ENCODE data around the gene PRKCA.

DNA sequence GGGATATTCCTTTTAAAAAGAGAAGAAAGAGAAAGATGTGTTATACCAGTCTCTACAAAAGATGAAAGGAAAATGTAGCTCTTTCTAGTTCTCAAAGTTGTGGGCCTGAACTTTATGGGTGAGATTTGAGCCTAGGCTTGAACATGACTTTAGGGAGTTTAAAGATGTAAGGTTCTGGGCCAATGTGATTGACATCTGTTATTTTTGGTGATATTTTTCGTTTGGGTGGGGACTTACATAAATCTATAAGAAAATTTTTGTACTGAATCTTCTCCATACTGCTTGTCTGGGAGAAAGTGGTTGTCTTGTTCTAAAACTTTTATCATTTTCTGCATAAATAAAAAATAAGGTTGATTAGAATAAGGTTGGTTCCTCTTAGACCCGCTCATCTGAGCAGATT, 4.8 kb downstream of the PRKCA start:
- no peak for TF ChIP-seq EP300 (IDR thresholded peaks at IDR 0.05)
- TF ChIP-seq CTCF (IDR thresholded peaks at IDR 0.05), result no peak

Measured in ovary (tissue), 3 donors.